OCI-LY7 (cell line): Measurements from ENCODE around the gene TMEM131L. TPM values are rescaled to one million over a fixed set of nuclear protein-coding genes. Genes with fewer than 3 reads are reported as not detected.
A peak's percentile ranks its signal among the peaks of the same experiment; 100 is the strongest.

Experiments used
- BruUV-seq: library from RNA; stranded (reverse); fragments of 400-500 nt; replicated peaks from 2 replicates; lab custom pipeline; 2021; lab: Mats Ljungman, UMichigan
- CTCF ChIA-PET: fragments of 300-600 bp; sonication (Branson Sonifier 250); formaldehyde crosslinking; loops from one replicate; lab custom pipeline; 2022; ENCODE audit warnings: antibody characterized with exemption; ENCODE audit not compliant: unreplicated experiment; lab: Charles Lee
- POLR2A ChIA-PET: fragments of 300-600 bp; sonication (Branson Sonifier 250); formaldehyde crosslinking; loops from one replicate; lab custom pipeline; 2022; ENCODE audit warnings: antibody characterized with exemption; lab: Charles Lee
- DNase-seq: peaks from one replicate; pipeline ENCODE4 v3.0.0-alpha.2; 2015; ENCODE audit warnings: low spot score
- H2AFZ ChIP-seq: fragments of 200-600 bp; sonication (generic), shearing (Covaris generic); 2 replicates; pipeline ENCODE4 v1.6.1; 2014; ENCODE audit warnings: mild to moderate bottlenecking, antibody characterized with exemption, low read length, moderate library complexity
- H3K27ac ChIP-seq: fragments of 200-600 bp; sonication (generic); 2 replicates; pipeline ENCODE4 v1.5.1; 2014; ENCODE audit warnings: mixed run types, low read depth, mild to moderate bottlenecking, moderate library complexity, low read length, inconsistent platforms; ENCODE audit not compliant: poor library complexity, severe bottlenecking
- H3K36me3 ChIP-seq: fragments of 200-600 bp; sonication (generic); 2 replicates; pipeline ENCODE4 v1.6.1; 2014; ENCODE audit warnings: mild to moderate bottlenecking, antibody characterized with exemption, low read length, moderate library complexity, mixed read lengths; ENCODE audit not compliant: insufficient read depth
- H3K4me1 ChIP-seq: fragments of 200-600 bp; sonication (generic); 2 replicates; pipeline ENCODE4 v1.5.1; 2014; ENCODE audit warnings: mild to moderate bottlenecking, low read length; ENCODE audit not compliant: insufficient read depth, poor library complexity, severe bottlenecking
- H3K4me2 ChIP-seq: fragments of 200-600 bp; sonication (generic); 2 replicates; pipeline ENCODE4 v1.6.1; 2014; ENCODE audit warnings: mild to moderate bottlenecking, low read length
- H3K4me3 ChIP-seq: fragments of 200-600 bp; sonication (generic); 2 replicates; pipeline ENCODE4 v1.5.1; 2014; ENCODE audit warnings: mild to moderate bottlenecking, low read depth, low read length; ENCODE audit not compliant: poor library complexity, severe bottlenecking
- H3K79me2 ChIP-seq: fragments of 200-600 bp; sonication (generic); 2 replicates; pipeline ENCODE4 v1.6.1; 2016; ENCODE audit warnings: low read depth, mild to moderate bottlenecking, low read length, moderate library complexity, mixed read lengths; ENCODE audit not compliant: insufficient read depth
- H3K9me2 ChIP-seq: fragments of 200-600 bp; sonication (generic); 2 replicates; pipeline ENCODE4 v1.6.1; 2016; ENCODE audit warnings: mild to moderate bottlenecking, low read length, mixed read lengths; ENCODE audit not compliant: insufficient read depth
- H3K9me3 ChIP-seq: fragments of 200-600 bp; sonication (generic); 2 replicates; pipeline ENCODE4 v1.6.1; 2014; ENCODE audit warnings: mild to moderate bottlenecking, mixed run types, low read length, mixed read lengths
- H4K20me1 ChIP-seq: fragments of 200-600 bp; sonication (generic); 2 replicates; pipeline ENCODE4 v1.6.1; 2014; ENCODE audit warnings: mild to moderate bottlenecking, antibody characterized with exemption, low read length, moderate library complexity, mixed read lengths; ENCODE audit not compliant: insufficient read depth
- EZH2phosphoT487 ChIP-seq: fragments of 200-600 bp; sonication (generic); IDR thresholded peaks from 2 replicates; pipeline ENCODE4 v1.6.1; 2018; ENCODE audit warnings: low read depth, borderline replicate concordance, mild to moderate bottlenecking, mixed run types, antibody characterized with exemption, low read length, moderate library complexity, mixed read lengths
- intact Hi-C: fragments of 100-400 bp; cut with micrococcal nuclease; formaldehyde crosslinking; loops from one replicate; pipeline ENCODE4 v1.10.0; 2022; ENCODE audit not compliant: unreplicated experiment
- total RNA-seq, 2 experiments: library from RNA; depleted of rRNA in 1 of 2; stranded (reverse); fragments of >200 nt in 1 of 2; shearing (Covaris generic) in 1 of 2; gene quantifications; 2 replicates each; pipeline ENCODE4 v1.2.3, GENCODE V29; 2014 to 2022
- TF ChIP-seq, protein P1 (sequence below): fragments of 200-600 bp; sonication (generic); conservative IDR thresholded peaks from 2 replicates; pipeline ENCODE4 v1.5.1; 2014; ENCODE audit warnings: mild to moderate bottlenecking, antibody characterized with exemption, low read length, moderate library complexity, mixed read lengths

The TMEM131L gene
- total RNA-seq, 2 experiments from 2014 or later, result 133 to 148 TPM

DNA sequence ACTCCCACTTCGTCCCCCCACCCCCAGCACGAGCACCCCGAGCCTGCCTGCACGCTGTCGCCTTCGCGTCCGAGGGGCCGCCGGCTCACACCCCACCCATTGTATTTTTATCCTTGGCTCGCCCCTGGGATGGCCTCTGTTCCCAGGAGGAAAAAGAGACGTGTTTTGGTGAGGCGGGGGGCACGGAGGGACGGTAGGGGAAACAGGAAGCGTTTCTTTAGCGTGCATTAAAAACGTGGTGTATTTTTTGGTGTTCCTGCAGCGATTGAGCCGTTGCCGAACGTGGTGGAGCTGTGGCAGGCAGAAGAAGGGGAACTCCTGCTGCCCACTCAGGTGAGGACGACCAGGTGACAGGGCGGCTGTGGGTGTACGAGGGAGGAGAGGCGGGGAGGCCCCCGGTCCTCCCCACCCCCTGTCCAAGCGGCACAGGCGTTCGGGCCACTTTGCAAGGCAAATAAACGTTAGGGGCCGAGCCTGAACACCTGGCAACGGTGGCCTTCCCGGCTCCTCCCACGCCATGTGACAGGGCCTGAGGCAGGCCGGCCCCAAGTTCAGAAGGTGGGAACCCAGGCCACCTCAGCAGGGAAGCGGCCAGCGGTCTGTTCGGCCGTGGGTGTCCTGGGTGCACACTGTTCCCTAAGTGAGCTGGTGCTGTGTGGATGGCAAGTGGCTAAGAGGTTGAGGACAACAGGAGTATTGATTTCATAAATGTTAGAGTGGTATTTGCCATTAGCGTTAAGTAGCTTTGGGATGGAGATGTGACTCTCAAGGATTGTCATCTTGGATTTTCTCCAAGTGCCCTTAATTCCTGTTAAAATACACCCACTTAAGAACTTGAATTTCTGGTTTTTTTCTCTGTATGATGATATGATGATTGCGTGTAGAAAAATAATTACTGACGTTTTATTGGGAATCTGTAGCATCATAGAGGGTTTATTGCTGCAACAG, 1.1 kb downstream of the TMEM131L start:
- ChIA-PET CTCF (interaction anchor here (0.9 to 1.6 kb wide), 5 partner anchors 24 to 125 kb away, joined by 3 to 6 read pairs (median 3); no protein-coding TSS in a partner anchor), POLR2A (interaction anchor here (0.6 to 6.4 kb wide), 33 partner anchors 11 to 823 kb away, joined by 3 to 60 read pairs (median 5); partner anchors contain the start of gene MND1)
- peak overlapping the region; percentile 94 for H3K4me2 ChIP-seq
- peaks cover 43% of the 10 kb centered on the region for H4K20me1 ChIP-seq
- H3K9me2 ChIP-seq, result no peaks in the 10 kb centered on the region
- TF ChIP-seq, protein P1, sequence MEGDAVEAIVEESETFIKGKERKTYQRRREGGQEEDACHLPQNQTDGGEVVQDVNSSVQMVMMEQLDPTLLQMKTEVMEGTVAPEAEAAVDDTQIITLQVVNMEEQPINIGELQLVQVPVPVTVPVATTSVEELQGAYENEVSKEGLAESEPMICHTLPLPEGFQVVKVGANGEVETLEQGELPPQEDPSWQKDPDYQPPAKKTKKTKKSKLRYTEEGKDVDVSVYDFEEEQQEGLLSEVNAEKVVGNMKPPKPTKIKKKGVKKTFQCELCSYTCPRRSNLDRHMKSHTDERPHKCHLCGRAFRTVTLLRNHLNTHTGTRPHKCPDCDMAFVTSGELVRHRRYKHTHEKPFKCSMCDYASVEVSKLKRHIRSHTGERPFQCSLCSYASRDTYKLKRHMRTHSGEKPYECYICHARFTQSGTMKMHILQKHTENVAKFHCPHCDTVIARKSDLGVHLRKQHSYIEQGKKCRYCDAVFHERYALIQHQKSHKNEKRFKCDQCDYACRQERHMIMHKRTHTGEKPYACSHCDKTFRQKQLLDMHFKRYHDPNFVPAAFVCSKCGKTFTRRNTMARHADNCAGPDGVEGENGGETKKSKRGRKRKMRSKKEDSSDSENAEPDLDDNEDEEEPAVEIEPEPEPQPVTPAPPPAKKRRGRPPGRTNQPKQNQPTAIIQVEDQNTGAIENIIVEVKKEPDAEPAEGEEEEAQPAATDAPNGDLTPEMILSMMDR, result no peak
- TF ChIP-seq EZH2phosphoT487, result no peak
- DNase-seq, result peak; percentile 98
- intact Hi-C loops, result loop anchor here (1.0 to 2.0 kb wide), 5 partner anchors 28 to 122 kb away; no protein-coding TSS in a partner anchor
- no peak overlapping the region for H2AFZ ChIP-seq
- H3K79me2 ChIP-seq, result peaks cover 65% of the 10 kb centered on the region
- BruUV-seq, result no TSS peak
- peak overlapping the region; percentile 87 for H3K4me3 ChIP-seq
- H3K27ac ChIP-seq, result peak overlapping the region; percentile 95
- H3K4me1 ChIP-seq, result peaks cover 56% of the 10 kb centered on the region
- H3K36me3 ChIP-seq, result peaks cover 58% of the 10 kb centered on the region
- H3K9me3 ChIP-seq, result no peaks in the 10 kb centered on the region

DNA sequence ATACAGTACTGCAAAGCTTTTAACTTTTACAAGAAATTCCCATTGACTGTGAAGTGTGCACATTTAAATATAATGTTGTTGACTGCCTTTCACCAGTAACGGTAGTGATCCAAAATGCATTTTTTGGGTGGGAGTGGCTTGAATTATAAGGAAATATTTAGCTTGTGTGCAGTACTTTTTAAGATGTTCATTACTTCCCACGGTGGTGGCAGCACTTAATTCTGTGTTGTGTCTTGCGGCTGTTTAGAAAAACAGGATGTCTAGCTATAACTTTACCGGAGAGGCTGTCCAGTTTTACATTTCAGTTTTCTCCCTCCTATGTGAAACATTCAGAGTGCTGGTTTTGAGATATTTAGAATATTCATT, 1.7 kb downstream of the TMEM131L start:
- POLR2A ChIA-PET, result interaction anchor here (0.6 to 6.4 kb wide), 25 partner anchors 10 to 824 kb away, joined by 3 to 60 read pairs (median 5); no protein-coding TSS in a partner anchor
- BruUV-seq, result no TSS peak
- Histone ChIP-seq H3K4me1 (peaks cover 62% of the 10 kb centered on the region), H4K20me1 (peaks cover 50% of the 10 kb centered on the region), H3K27ac (peak overlapping the region; percentile 95), H3K9me2 (no peaks in the 10 kb centered on the region), H3K79me2 (peaks cover 71% of the 10 kb centered on the region), H3K9me3 (no peaks in the 10 kb centered on the region), H3K4me2 (peak overlapping the region; percentile 94), H2AFZ (no peak overlapping the region), H3K4me3 (peak overlapping the region; percentile 87), H3K36me3 (peaks cover 64% of the 10 kb centered on the region)
- CTCF ChIA-PET, result interaction anchor here (0.9 to 1.6 kb wide), 4 partner anchors 28 to 126 kb away, joined by 3 to 6 read pairs (median 3); no protein-coding TSS in a partner anchor
- intact Hi-C loops, result loop anchor here (1.0 to 2.0 kb wide), 6 partner anchors 29 to 175 kb away; no protein-coding TSS in a partner anchor
- TF ChIP-seq, protein P1, result peak; percentile 28
- TF ChIP-seq EZH2phosphoT487, result no peak
- peak; percentile 66 for DNase-seq
